Peyer's patch (tissue), 4 donors: ENCODE data around the gene MAP3K10.

Source experiments
- POLR2A ChIP-seq, 2 donors: fragments of 450-650 bp; IDR thresholded peaks; one replicate each; pipeline ENCODE4 v1.5.1; 2017; ENCODE audit warnings: antibody characterized with exemption in 2 of 2, mild to moderate bottlenecking in 2 of 2, moderate library complexity in 2 of 2
- TF ChIP-seq, protein P1 (sequence below), 6 experiments: fragments of 450-650 bp in 4 of 6; fragments of 200-600 bp in 2 of 6; sonication (generic) in 1 of 6; IDR thresholded peaks; one replicate each; pipeline ENCODE4 v1.5.1; 2017 to 2019; ENCODE audit warnings: antibody characterized with exemption in 6 of 6, mild to moderate bottlenecking in 3 of 6, moderate library complexity in 1 of 6

DNA sequence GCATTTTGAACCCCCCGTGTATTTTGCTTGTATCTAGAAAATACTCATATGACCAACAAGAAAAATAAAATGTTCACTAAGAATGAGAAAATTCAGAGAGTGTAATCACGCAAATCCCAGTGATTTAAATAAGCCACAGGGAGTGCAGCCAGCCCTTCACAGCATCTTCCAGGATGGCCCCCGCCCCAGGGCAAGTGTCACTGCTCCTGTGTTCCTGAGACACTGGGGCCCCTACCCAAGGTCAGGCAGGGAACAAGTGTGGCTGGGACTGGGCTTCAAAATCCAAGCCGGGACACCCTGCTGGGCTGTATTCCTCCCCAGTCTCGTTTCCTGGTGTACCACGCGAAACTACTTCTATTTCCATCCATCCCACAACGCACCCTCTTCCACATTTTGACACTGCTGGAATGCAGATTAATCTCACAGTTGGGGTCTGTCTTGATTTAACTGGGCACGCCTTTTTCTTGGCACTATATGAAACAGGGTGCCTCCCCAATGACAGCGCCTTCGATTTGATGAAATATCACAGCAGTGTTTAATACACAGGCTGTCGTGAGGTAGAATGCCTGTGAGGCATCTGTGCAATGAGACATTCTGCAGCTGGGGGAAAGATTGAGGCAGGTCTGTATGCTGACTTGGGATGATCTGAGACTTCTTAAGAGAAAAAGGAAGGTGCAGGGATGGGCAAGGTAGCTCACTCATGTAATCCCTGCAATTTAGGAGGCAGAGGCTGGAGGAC, 53.5 kb downstream of the MAP3K10 start:
- TF ChIP-seq, protein P1, sequence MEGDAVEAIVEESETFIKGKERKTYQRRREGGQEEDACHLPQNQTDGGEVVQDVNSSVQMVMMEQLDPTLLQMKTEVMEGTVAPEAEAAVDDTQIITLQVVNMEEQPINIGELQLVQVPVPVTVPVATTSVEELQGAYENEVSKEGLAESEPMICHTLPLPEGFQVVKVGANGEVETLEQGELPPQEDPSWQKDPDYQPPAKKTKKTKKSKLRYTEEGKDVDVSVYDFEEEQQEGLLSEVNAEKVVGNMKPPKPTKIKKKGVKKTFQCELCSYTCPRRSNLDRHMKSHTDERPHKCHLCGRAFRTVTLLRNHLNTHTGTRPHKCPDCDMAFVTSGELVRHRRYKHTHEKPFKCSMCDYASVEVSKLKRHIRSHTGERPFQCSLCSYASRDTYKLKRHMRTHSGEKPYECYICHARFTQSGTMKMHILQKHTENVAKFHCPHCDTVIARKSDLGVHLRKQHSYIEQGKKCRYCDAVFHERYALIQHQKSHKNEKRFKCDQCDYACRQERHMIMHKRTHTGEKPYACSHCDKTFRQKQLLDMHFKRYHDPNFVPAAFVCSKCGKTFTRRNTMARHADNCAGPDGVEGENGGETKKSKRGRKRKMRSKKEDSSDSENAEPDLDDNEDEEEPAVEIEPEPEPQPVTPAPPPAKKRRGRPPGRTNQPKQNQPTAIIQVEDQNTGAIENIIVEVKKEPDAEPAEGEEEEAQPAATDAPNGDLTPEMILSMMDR (IDR thresholded peaks at IDR 0.05), result no peak
- TF ChIP-seq POLR2A (IDR thresholded peaks at IDR 0.05), result no peak
